H9 (cell line): ENCODE results near the gene PHYH. TPM values are rescaled to one million over a fixed set of nuclear protein-coding genes. Genes with fewer than 3 reads are reported as not detected.

Source experiments
- DNase-seq: peaks from one replicate; pipeline ENCODE4 v3.0.0-alpha.2; 2017
- H2AFZ ChIP-seq: one replicate; pipeline ENCODE4 v1.6.1; 2013; ENCODE audit warnings: mild to moderate bottlenecking, low read length, control low read depth, moderate library complexity
- H2AK5ac ChIP-seq: 2 replicates; pipeline ENCODE4 v1.6.1; 2013; ENCODE audit warnings: low read length, control low read depth, mixed read lengths; ENCODE audit not compliant: insufficient read length
- H2BK120ac ChIP-seq: one replicate; pipeline ENCODE4 v1.6.1; 2013; ENCODE audit warnings: low read depth, mild to moderate bottlenecking, low read length, control low read depth, inconsistent platforms; ENCODE audit not compliant: poor library complexity, severe bottlenecking
- H2BK12ac ChIP-seq: 2 replicates; pipeline ENCODE4 v1.6.1; 2013; ENCODE audit warnings: low read length, control low read depth, mixed read lengths, low read depth; ENCODE audit not compliant: insufficient read length
- H2BK15ac ChIP-seq: 2 replicates; pipeline ENCODE4 v1.6.1; 2013; ENCODE audit warnings: low read depth, low read length, control low read depth
- H2BK20ac ChIP-seq: one replicate; pipeline ENCODE4 v1.6.1; 2013; ENCODE audit warnings: low read depth, mild to moderate bottlenecking, low read length, control low read depth, inconsistent platforms; ENCODE audit not compliant: poor library complexity, severe bottlenecking
- H2BK5ac ChIP-seq: 2 replicates; pipeline ENCODE4 v1.6.1; 2013; ENCODE audit warnings: low read length, control low read depth, mixed read lengths; ENCODE audit not compliant: insufficient read length
- H3K14ac ChIP-seq: 2 replicates; pipeline ENCODE4 v1.6.1; 2013; ENCODE audit warnings: low read length, control low read depth; ENCODE audit not compliant: insufficient read depth
- H3K18ac ChIP-seq: 2 replicates; pipeline ENCODE4 v1.6.1; 2013; ENCODE audit warnings: low read depth, mild to moderate bottlenecking, mixed read lengths, low read length, control low read depth; ENCODE audit not compliant: insufficient read length
- H3K23ac ChIP-seq: 2 replicates; pipeline ENCODE4 v1.6.1; 2013; ENCODE audit warnings: low read length, control low read depth, mixed read lengths, low read depth; ENCODE audit not compliant: insufficient read length
- H3K23me2 ChIP-seq: 2 replicates; pipeline ENCODE4 v1.6.1; 2013; ENCODE audit warnings: low read depth, mild to moderate bottlenecking, mixed read lengths, low read length, control low read depth; ENCODE audit not compliant: insufficient read length, poor library complexity, severe bottlenecking
- H3K27ac ChIP-seq: 2 replicates; pipeline ENCODE4 v1.5.1; 2013; ENCODE audit warnings: low read length, control low read depth, mixed read lengths, low read depth; ENCODE audit not compliant: insufficient read length
- H3K27me3 ChIP-seq: 2 replicates; pipeline ENCODE4 v1.6.1; 2013; ENCODE audit warnings: low read length, control low read depth, inconsistent platforms; ENCODE audit not compliant: insufficient read depth
- H3K4ac ChIP-seq: 2 replicates; pipeline ENCODE4 v1.6.1; 2013; ENCODE audit warnings: low read depth, mild to moderate bottlenecking, control low read depth, inconsistent platforms, low read length, moderate library complexity
- H3K4me1 ChIP-seq: 2 replicates; pipeline ENCODE4 v1.6.1; 2013; ENCODE audit warnings: low read length, control low read depth, inconsistent platforms; ENCODE audit not compliant: insufficient read depth
- H3K4me2 ChIP-seq: 2 replicates; pipeline ENCODE4 v1.6.1; 2013; ENCODE audit warnings: low read length, control low read depth, mixed read lengths; ENCODE audit not compliant: insufficient read length, insufficient read depth
- H3K56ac ChIP-seq: 2 replicates; pipeline ENCODE4 v1.6.1; 2013; ENCODE audit warnings: low read depth, mild to moderate bottlenecking, mixed read lengths, low read length, control low read depth; ENCODE audit not compliant: insufficient read length
- H3K79me1 ChIP-seq: 2 replicates; pipeline ENCODE4 v1.6.1; 2013; ENCODE audit warnings: low read depth, mild to moderate bottlenecking, moderate library complexity, low read length, control low read depth, inconsistent platforms; ENCODE audit not compliant: insufficient read depth, poor library complexity, severe bottlenecking
- H3K79me2 ChIP-seq: 2 replicates; pipeline ENCODE4 v1.6.1; 2013; ENCODE audit warnings: low read length, control low read depth, inconsistent platforms; ENCODE audit not compliant: insufficient read depth
- H3K9ac ChIP-seq: 2 replicates; pipeline ENCODE4 v1.6.1; 2013; ENCODE audit warnings: low read length, control low read depth, mixed read lengths; ENCODE audit not compliant: insufficient read length; ENCODE audit errors: extremely low read depth
- H3K9me3 ChIP-seq: one replicate; pipeline ENCODE4 v1.6.1; 2013; ENCODE audit warnings: low read depth, low read length, inconsistent platforms; ENCODE audit not compliant: control insufficient read depth
- H3T11ph ChIP-seq: one replicate; pipeline ENCODE4 v1.6.1; 2013; ENCODE audit warnings: mild to moderate bottlenecking, low read length, control low read depth, inconsistent platforms
- H4K20me1 ChIP-seq: one replicate; pipeline ENCODE4 v1.6.1; 2013; ENCODE audit not compliant: control insufficient read depth, insufficient read length, insufficient read depth
- H4K5ac ChIP-seq: 2 replicates; pipeline ENCODE4 v1.6.1; 2013; ENCODE audit warnings: low read depth, mild to moderate bottlenecking, mixed read lengths, low read length, control low read depth; ENCODE audit not compliant: insufficient read length
- H4K8ac ChIP-seq: replicated peaks from 2 replicates; pipeline ENCODE4 v1.6.1; 2013; ENCODE audit warnings: low read length, control low read depth, mixed read lengths, low read depth; ENCODE audit not compliant: insufficient read length
- H4K91ac ChIP-seq: 2 replicates; pipeline ENCODE4 v1.6.1; 2013; ENCODE audit warnings: low read depth, mild to moderate bottlenecking, moderate library complexity, mixed read lengths, low read length, control low read depth; ENCODE audit not compliant: insufficient read length
- H3K27ac Mint-ChIP-seq, 3 experiments: 2 replicates in 2 of 3; 3 replicates in 1 of 3; pipeline ENCODE4 v1.8.0; 2020 to 2021; ENCODE audit warnings: mixed read lengths in 3 of 3, mild to moderate bottlenecking in 1 of 3, moderate library complexity in 1 of 3
- H3K27me3 Mint-ChIP-seq: 2 replicates; pipeline ENCODE4 v1.8.0; 2021; ENCODE audit warnings: low read depth, mild to moderate bottlenecking, moderate library complexity, mixed read lengths
- H3K36me3 Mint-ChIP-seq, 3 experiments: 2 replicates in 2 of 3; 3 replicates in 1 of 3; pipeline ENCODE4 v1.8.0; 2020 to 2021; ENCODE audit warnings: low read depth in 3 of 3, mixed read lengths in 3 of 3; ENCODE audit not compliant: insufficient read depth in 1 of 3
- H3K4me1 Mint-ChIP-seq, 2 experiments: 2 replicates each; pipeline ENCODE4 v1.8.0; 2020; ENCODE audit warnings: mixed read lengths in 2 of 2
- H3K4me3 Mint-ChIP-seq, 2 experiments: 2 replicates in 1 of 2; 3 replicates in 1 of 2; pipeline ENCODE4 v1.8.0; 2020 to 2021; ENCODE audit warnings: mild to moderate bottlenecking in 2 of 2, mixed read lengths in 2 of 2, moderate library complexity in 1 of 2
- H3K9me3 Mint-ChIP-seq, 2 experiments: 2 replicates in 1 of 2; 3 replicates in 1 of 2; pipeline ENCODE4 v1.8.0; 2020; ENCODE audit warnings: mild to moderate bottlenecking in 2 of 2, mixed read lengths in 2 of 2, moderate library complexity in 1 of 2
- CTCF ChIP-seq: fragments of 200-600 bp; sonication (generic); conservative IDR thresholded peaks from 3 replicates; pipeline ENCODE4 v1.8.0; 2021; ENCODE audit warnings: antibody characterized with exemption, mild to moderate bottlenecking
- WGBS: extraction: QIAGEN DNeasy Blood & Tissue Kit; methylation state at CpG from one replicate; pipeline ENCODE4 v1.1.7; 2013; ENCODE audit warnings: missing lambda C conversion rate, low lambda C conversion rate, mixed read lengths; ENCODE audit not compliant: insufficient read length; ENCODE audit errors: extremely low coverage; 5-methylcytosine and 5-hydroxymethylcytosine counted together
- total RNA-seq: library from RNA; stranded (reverse); gene quantifications from 2 replicates; pipeline ENCODE4 v1.2.1, GENCODE V29; 2021

Gene PHYH
- total RNA-seq, 1 experiment from 2014 or later: 21.5 TPM

- Histone ChIP-seq H2AK5ac (no peak overlapping the region), H3K23me2 (no peaks in the 10 kb centered on the region), H2BK5ac (no peak overlapping the region), H3K4me1 (no peaks in the 10 kb centered on the region), H4K91ac (no peak overlapping the region), H3K4me2 (no peak overlapping the region), H3K14ac (no peak overlapping the region), H3K79me1 (no peaks in the 10 kb centered on the region), H3K27ac (no peak overlapping the region), H4K20me1 (no peaks in the 10 kb centered on the region), H3T11ph (no peak overlapping the region), H2BK15ac (no peak overlapping the region), H4K5ac (no peak overlapping the region), H3K4ac (no peak overlapping the region), H3K79me2 (no peaks in the 10 kb centered on the region), H3K27me3 (no peaks in the 10 kb centered on the region), H3K56ac (no peak overlapping the region), H2BK12ac (no peak overlapping the region), H2BK20ac (no peak overlapping the region), H3K18ac (no peak overlapping the region), H2AFZ (no peak overlapping the region), H2BK120ac (no peak overlapping the region), H3K23ac (no peak overlapping the region), H3K9ac (no peak overlapping the region), H3K9me3 (no peaks in the 10 kb centered on the region), H4K8ac (no peak overlapping the region)
- Mint-ChIP-seq H3K4me3 (no peak overlapping the region), H3K36me3 (peaks cover 27 to 52% (median 39%) of the 10 kb centered on the region in 3 experiments), H3K9me3 (no peaks in the 10 kb centered on the region), H3K27me3 (peaks cover 2% of the 10 kb centered on the region; the same call in 1 of the 2 replicates), H3K4me1 (no peaks in the 10 kb centered on the region), H3K27ac (peak overlapping the region in 2 of 3 experiments; percentile 52 to 93; a peak in 3 of 7 replicates)
- WGBS: no CpG with 5 or more reads among the region's 6 CpGs
- TF ChIP-seq CTCF: no peak
- DNase-seq: peak; percentile 51
Observed at GRCh38 chr10:13317474-13317873, 17.6 kb upstream of the PHYH start.
